GM19372 (cell line): Measurements from ENCODE around the gene OR6C76.

Experiments used
- ATAC-seq: cut with Tn5 transposase; IDR thresholded peaks from one replicate; pipeline ENCODE4 v1.9.1; 2021; ENCODE audit warnings: mild to moderate bottlenecking, low read depth, moderate library complexity; ENCODE audit not compliant: unreplicated experiment

OR6C76 gene

GRCh38 chr12:55467836-55468235 lies 41.8 kb downstream of the OR6C76 start:
- ATAC-seq: no peak

- ATAC-seq: no peak
Measured at GRCh38 chr12:55469291-55469690, 43.2 kb downstream of the OR6C76 start.

GRCh38 chr12:55470088-55470829 lies 44.2 kb downstream of the OR6C76 start, which contains the start of gene OR6C70:
Gene OR6C70 (minus strand): TSS chr12:55470138. CDS start chr12:55470138, 0 bp downstream.
- no peak for ATAC-seq

DNA sequence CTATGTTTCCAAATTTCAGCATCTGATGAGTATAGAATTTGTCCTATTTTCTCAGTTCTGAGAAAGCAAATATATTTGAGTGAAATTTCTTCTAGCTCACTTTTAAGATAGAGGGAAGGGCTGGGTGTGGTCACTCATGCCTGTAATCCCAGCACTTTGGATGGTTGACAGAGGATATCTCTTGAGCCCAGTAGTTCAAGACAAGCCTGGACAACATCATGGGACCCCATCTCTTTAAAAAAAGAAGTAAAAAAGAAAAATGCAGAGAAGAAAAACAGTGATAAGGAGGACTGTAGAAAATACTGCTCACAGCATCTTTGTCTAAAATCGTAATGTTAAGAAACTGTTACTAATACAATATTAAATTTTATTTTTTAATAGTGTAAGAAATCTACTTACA lies 46.2 kb downstream of the OR6C76 start:
- no peak for ATAC-seq
